ENCODE measurements around the gene SLC12A6. TPM values are rescaled to one million over a fixed set of nuclear protein-coding genes. Genes with fewer than 3 reads are reported as not detected.

SLC12A6 gene
- total RNA-seq, 1 experiment from 2014 or later = 15.1 TPM

GRCh38 chr15:34258151-34258550 is 79.4 kb downstream of the SLC12A6 start:
- RAD21 ChIA-PET (ENCODE audit: low non-redundant PET in 1 of 2, low total read pairs in 2 of 2, uncharacterized antibody in 2 of 2, unreplicated experiment in 2 of 2) = no interaction called here
- H4K20me1 ChIP-seq (ENCODE audit: insufficient read depth) = no peaks in the 10 kb centered on the region
- no peaks in the 10 kb centered on the region for H3K9me2 ChIP-seq (ENCODE audit: insufficient read depth)
- CTCF ChIA-PET = interaction anchor here (0.9 kb wide), 1 partner anchor 17 kb away, joined by 3 read pairs; no protein-coding TSS in a partner anchor
- no peak overlapping the region for H3K9ac ChIP-seq (ENCODE audit: low read length)
- ATAC-seq (no peak), DNase-seq (ENCODE audit: low read depth, low spot score) (no peak)
- POLR2A ChIA-PET = no interaction called here
- H3K36me3 ChIP-seq (ENCODE audit: control insufficient read depth in 1 of 2, insufficient read depth in 2 of 2, low read length in 2 of 2) = no peaks in the 10 kb centered on the region
- TF ChIP-seq CEBPB (IDR thresholded peaks at IDR 0.05; ENCODE audit: low read depth) (no peak), EZH2phosphoT487 (IDR thresholded peaks at IDR 0.05; ENCODE audit: borderline replicate concordance) (no peak), CTCF (IDR thresholded peaks at IDR 0.05 in 2 of 3, conservative IDR thresholded peaks at IDR 0.05 in 1 of 3; ENCODE audit: borderline replicate concordance in 1 of 3, insufficient read depth in 1 of 3, low read depth in 2 of 3, low read length in 2 of 3) (no peak), CBX3 (IDR thresholded peaks at IDR 0.05; ENCODE audit: low read depth) (no peak), POLR2A (IDR thresholded peaks at IDR 0.05; ENCODE audit: borderline replicate concordance, extremely low read depth, insufficient read depth, insufficient read length) (no peak), REST (IDR thresholded peaks at IDR 0.05; ENCODE audit: low read depth) (no peak), SIN3A (IDR thresholded peaks at IDR 0.05; ENCODE audit: low read depth) (no peak), SP1 (IDR thresholded peaks at IDR 0.05; ENCODE audit: low read depth) (no peak), ZBTB33 (IDR thresholded peaks at IDR 0.05; ENCODE audit: extremely low read depth, insufficient replicate concordance, low read length) (no peak), FOSL1 (IDR thresholded peaks at IDR 0.05; ENCODE audit: low read depth) (no peak), TCF7L2 (IDR thresholded peaks at IDR 0.05; ENCODE audit: borderline replicate concordance, extremely low read depth, insufficient read depth, insufficient read length) (no peak)
- no peaks in the 10 kb centered on the region for H3K79me2 ChIP-seq (ENCODE audit: insufficient read depth, low read length)
- no TSS peak for BruUV-seq (replicated peaks)
- no peak overlapping the region for H3K4me3 ChIP-seq (replicated peaks in 1 of 2; ENCODE audit: low read depth in 1 of 2, low read length in 2 of 2)
- no peaks in the 10 kb centered on the region for H3K27me3 ChIP-seq (ENCODE audit: insufficient read depth, low read length)
- H3K27ac ChIP-seq (ENCODE audit: low read depth, low read length) = no peak overlapping the region
- no peak overlapping the region for H3K4me2 ChIP-seq (ENCODE audit: low read length)
- no peaks in the 10 kb centered on the region for H3K9me3 ChIP-seq (ENCODE audit: control insufficient read depth in 1 of 2, insufficient read depth in 1 of 2, low read depth in 1 of 2, low read length in 2 of 2)
- no peaks in the 10 kb centered on the region for H3K4me1 ChIP-seq (ENCODE audit: control insufficient read depth in 1 of 2, insufficient read depth in 2 of 2, low read length in 2 of 2)
- H2AFZ ChIP-seq (ENCODE audit: low read depth, low read length, poor library complexity, severe bottlenecking) = no peak overlapping the region
- intact Hi-C loops (cut with micrococcal nuclease) = no loop called here
